ENCODE measurements around the gene HUNK.

- TF ChIP-seq CTCF (conservative IDR thresholded peaks at IDR 0.05): no peak
- no peak for TF ChIP-seq ZFX (IDR thresholded peaks at IDR 0.05)
Measured at GRCh38 chr21:32030146-32030652, 157.4 kb downstream of the HUNK start.

All from C4-2B (cell line).